Activated CD4-positive, alpha-beta T cell treated with anti-CD3 and anti-CD28 coated beads, Interleukin-2, amount 10 ng/mL, durations not matched to agents 7 days and 5 days (primary cell): ENCODE measurements around the gene DHCR24. TPM values are rescaled to one million over a fixed set of nuclear protein-coding genes. Genes with fewer than 3 reads are reported as not detected.

Source experiments
- CTCF ChIA-PET: fragments of 350-600 bp; sonication (Branson Sonifier 250); formaldehyde crosslinking; loops from one replicate; lab custom pipeline; 2021; ENCODE audit warnings: antibody characterized with exemption; lab: Charles Lee
- POLR2A ChIA-PET: fragments of 350-600 bp; sonication (Branson Sonifier 250); formaldehyde crosslinking; loops from one replicate; lab custom pipeline; 2021; ENCODE audit warnings: antibody characterized with exemption; lab: Charles Lee
- DNase-seq: peaks from one replicate; pipeline ENCODE4 v3.0.0-alpha.2; 2020
- H3K27ac Mint-ChIP-seq: one replicate; pipeline ENCODE4 v1.8.0; 2021; ENCODE audit warnings: mild to moderate bottlenecking, moderate library complexity, mixed read lengths
- H3K27me3 Mint-ChIP-seq: one replicate; pipeline ENCODE4 v1.8.0; 2021; ENCODE audit warnings: mixed read lengths
- H3K36me3 Mint-ChIP-seq: one replicate; pipeline ENCODE4 v1.8.0; 2021; ENCODE audit warnings: low read depth, mixed read lengths
- H3K4me1 Mint-ChIP-seq: one replicate; pipeline ENCODE4 v1.8.0; 2021; ENCODE audit warnings: mixed read lengths
- H3K4me3 Mint-ChIP-seq: one replicate; pipeline ENCODE4 v1.8.0; 2021; ENCODE audit warnings: mild to moderate bottlenecking, moderate library complexity, mixed read lengths
- H3K9me3 Mint-ChIP-seq: one replicate; pipeline ENCODE4 v1.8.0; 2021; ENCODE audit warnings: mixed read lengths
- total RNA-seq, 2 experiments: library from RNA; stranded (reverse); gene quantifications; one replicate each; pipeline ENCODE4 v1.2.3, GENCODE V29; 2021

DHCR24 gene
- total RNA-seq, 2 experiments from 2014 or later = 84.6 to 102 TPM

GRCh38 chr1:54869173-54869851, 17.7 kb downstream of the DHCR24 start:
- peaks cover 24% of the 10 kb centered on the region for H3K36me3 Mint-ChIP-seq
- DNase-seq = no peak
- POLR2A ChIA-PET = no interaction called here

GRCh38 chr1:54867717-54868057, 19.3 kb downstream of the DHCR24 start:
- Mint-ChIP-seq H3K27ac (no peak overlapping the region), H3K9me3 (no peaks in the 10 kb centered on the region), H3K36me3 (peaks cover 30% of the 10 kb centered on the region), H3K4me1 (no peaks in the 10 kb centered on the region), H3K4me3 (no peak overlapping the region), H3K27me3 (no peaks in the 10 kb centered on the region)
- ChIA-PET POLR2A (no interaction called here), CTCF (interaction anchor here (1.0 kb wide), 1 partner anchor 10 kb away, joined by 3 read pairs; no protein-coding TSS in a partner anchor)
- no peak for DNase-seq

More at GRCh38 chr1:54869173-54869851, 17.7 kb downstream of the DHCR24 start:
- H3K4me3 Mint-ChIP-seq = no peak overlapping the region
- no peaks in the 10 kb centered on the region for H3K4me1 Mint-ChIP-seq
- H3K9me3 Mint-ChIP-seq = no peaks in the 10 kb centered on the region
- CTCF ChIA-PET = interaction anchor here (1.5 kb wide), 1 partner anchor 11 kb away, joined by 3 read pairs; no protein-coding TSS in a partner anchor
- H3K27ac Mint-ChIP-seq = no peak overlapping the region
- no peaks in the 10 kb centered on the region for H3K27me3 Mint-ChIP-seq

- CTCF ChIA-PET = interaction anchor here (1.0 kb wide), 1 partner anchor 10 kb away, joined by 3 read pairs; no protein-coding TSS in a partner anchor
- Mint-ChIP-seq H3K36me3 (peaks cover 34% of the 10 kb centered on the region), H3K27me3 (no peaks in the 10 kb centered on the region), H3K9me3 (no peaks in the 10 kb centered on the region), H3K4me1 (no peaks in the 10 kb centered on the region), H3K4me3 (no peak overlapping the region), H3K27ac (no peak overlapping the region)
- POLR2A ChIA-PET = no interaction called here
- DNase-seq = no peak
Measured at GRCh38 chr1:54866801-54867716, 19.9 kb downstream of the DHCR24 start.

GRCh38 chr1:54865238-54866073, 21.5 kb downstream of the DHCR24 start:
- H3K27me3 Mint-ChIP-seq = no peaks in the 10 kb centered on the region
- peaks cover 41% of the 10 kb centered on the region for H3K36me3 Mint-ChIP-seq
- no peaks in the 10 kb centered on the region for H3K4me1 Mint-ChIP-seq
- DNase-seq = no peak
- no peak overlapping the region for H3K27ac Mint-ChIP-seq
- no peaks in the 10 kb centered on the region for H3K9me3 Mint-ChIP-seq
- H3K4me3 Mint-ChIP-seq = no peak overlapping the region
- POLR2A ChIA-PET = no interaction called here
- CTCF ChIA-PET = interaction anchor here (0.5 to 0.9 kb wide), 2 partner anchors 32 to 86 kb away, joined by 3 read pairs; no protein-coding TSS in a partner anchor

- ChIA-PET POLR2A (no interaction called here), CTCF (interaction anchor here (0.5 kb wide), 1 partner anchor 32 kb away, joined by 3 read pairs; no protein-coding TSS in a partner anchor)
- no peak overlapping the region for H3K27ac Mint-ChIP-seq
Measured at GRCh38 chr1:54864460-54865208, 22.4 kb downstream of the DHCR24 start.

GRCh38 chr1:54863267-54863665, 23.7 kb downstream of the DHCR24 start:
- Mint-ChIP-seq H3K4me1 (no peaks in the 10 kb centered on the region), H3K27me3 (no peaks in the 10 kb centered on the region), H3K27ac (no peak overlapping the region), H3K9me3 (no peaks in the 10 kb centered on the region), H3K4me3 (no peak overlapping the region), H3K36me3 (peaks cover 47% of the 10 kb centered on the region)
- POLR2A ChIA-PET = no interaction called here
- CTCF ChIA-PET = no interaction called here
- no peak for DNase-seq

More at GRCh38 chr1:54864460-54865208, 22.4 kb downstream of the DHCR24 start:
- no peaks in the 10 kb centered on the region for H3K27me3 Mint-ChIP-seq
- H3K9me3 Mint-ChIP-seq = no peaks in the 10 kb centered on the region
- H3K4me1 Mint-ChIP-seq = no peaks in the 10 kb centered on the region
- no peak overlapping the region for H3K4me3 Mint-ChIP-seq
- DNase-seq = no peak
- peaks cover 47% of the 10 kb centered on the region for H3K36me3 Mint-ChIP-seq

GRCh38 chr1:54861070-54861761, 25.8 kb downstream of the DHCR24 start:
- Mint-ChIP-seq H3K27me3 (no peaks in the 10 kb centered on the region), H3K27ac (peak overlapping the region; percentile 51), H3K4me3 (no peak overlapping the region), H3K4me1 (no peaks in the 10 kb centered on the region), H3K9me3 (no peaks in the 10 kb centered on the region), H3K36me3 (peaks cover 52% of the 10 kb centered on the region)
- CTCF ChIA-PET = interaction anchor here (0.6 to 1.5 kb wide), 3 partner anchors 13 to 363 kb away, joined by 3 read pairs; no protein-coding TSS in a partner anchor
- POLR2A ChIA-PET = no interaction called here
- DNase-seq = no peak

GRCh38 chr1:54859700-54860391, 27.1 kb downstream of the DHCR24 start:
- Mint-ChIP-seq H3K27me3 (no peaks in the 10 kb centered on the region), H3K4me3 (no peak overlapping the region), H3K4me1 (no peaks in the 10 kb centered on the region), H3K27ac (no peak overlapping the region), H3K36me3 (peaks cover 50% of the 10 kb centered on the region), H3K9me3 (no peaks in the 10 kb centered on the region)
- ChIA-PET POLR2A (no interaction called here), CTCF (interaction anchor here (1.0 to 1.1 kb wide), 2 partner anchors 10 to 12 kb away, joined by 3 to 4 read pairs; no protein-coding TSS in a partner anchor)
- DNase-seq = no peak

- H3K36me3 Mint-ChIP-seq = peaks cover 46% of the 10 kb centered on the region
- no peak overlapping the region for H3K27ac Mint-ChIP-seq
- DNase-seq = no peak
- H3K27me3 Mint-ChIP-seq = no peaks in the 10 kb centered on the region
- CTCF ChIA-PET = interaction anchor here (0.9 kb wide), 1 partner anchor 9 kb away, joined by 3 read pairs; no protein-coding TSS in a partner anchor
- H3K4me1 Mint-ChIP-seq = no peaks in the 10 kb centered on the region
- no peak overlapping the region for H3K4me3 Mint-ChIP-seq
- POLR2A ChIA-PET = no interaction called here
- H3K9me3 Mint-ChIP-seq = no peaks in the 10 kb centered on the region
Measured at GRCh38 chr1:54857746-54858561, 29.0 kb downstream of the DHCR24 start.

- Mint-ChIP-seq H3K4me1 (no peaks in the 10 kb centered on the region), H3K4me3 (no peak overlapping the region), H3K27ac (no peak overlapping the region), H3K9me3 (no peaks in the 10 kb centered on the region), H3K36me3 (peaks cover 49% of the 10 kb centered on the region), H3K27me3 (no peaks in the 10 kb centered on the region)
- ChIA-PET POLR2A (no interaction called here), CTCF (interaction anchor here (0.9 kb wide), 1 partner anchor 10 kb away, joined by 3 read pairs; no protein-coding TSS in a partner anchor)
- DNase-seq = no peak
Measured at GRCh38 chr1:54857141-54857540, 29.9 kb downstream of the DHCR24 start.
